ENCODE data around the gene PCDH15.

The PCDH15 gene

GRCh38 chr10:54656643-54657042 is 144.4 kb downstream of the PCDH15 start:
- H2AFZ ChIP-seq (ENCODE audit: low read length): no peak overlapping the region
- no peaks in the 10 kb centered on the region for H4K20me1 ChIP-seq (ENCODE audit: insufficient read depth, low read length)
- H3K27ac ChIP-seq (ENCODE audit: low read length): no peak overlapping the region
- H3K9ac ChIP-seq (ENCODE audit: low read length): no peak overlapping the region
- H3K4me2 ChIP-seq (ENCODE audit: low read depth, low read length): no peak overlapping the region
- DNase-seq: no peak
- no peak overlapping the region for H3K4me3 ChIP-seq (ENCODE audit: low read length)
- no peaks in the 10 kb centered on the region for H3F3A ChIP-seq (ENCODE audit: insufficient read depth, low read length)
- no peaks in the 10 kb centered on the region for H3K9me2 ChIP-seq (replicated peaks; ENCODE audit: insufficient read depth, low read length)
- H3K9me3 ChIP-seq (replicated peaks; ENCODE audit: insufficient read depth, low read length): no peaks in the 10 kb centered on the region
- H3K4me1 ChIP-seq (ENCODE audit: low read length): no peaks in the 10 kb centered on the region
- TF ChIP-seq CTCF (IDR thresholded peaks at IDR 0.05; ENCODE audit: low read length) (no peak), EZH2phosphoT487 (IDR thresholded peaks at IDR 0.05; ENCODE audit: low read length) (no peak), EZH2 (optimal IDR thresholded peaks at IDR 0.05; ENCODE audit: low read depth, low read length) (no peak)
- H3K27me3 ChIP-seq (replicated peaks; ENCODE audit: insufficient read depth, low read length): no peaks in the 10 kb centered on the region
- no peaks in the 10 kb centered on the region for H3K36me3 ChIP-seq (replicated peaks; ENCODE audit: insufficient read depth, low read length)
- H3K79me2 ChIP-seq (ENCODE audit: low read length): no peaks in the 10 kb centered on the region

GRCh38 chr10:54653518-54653917 is 147.5 kb downstream of the PCDH15 start:
- Histone ChIP-seq H3K27ac (ENCODE audit: low read length) (no peak overlapping the region), H3K27me3 (replicated peaks; ENCODE audit: insufficient read depth, low read length) (no peaks in the 10 kb centered on the region), H3K9me3 (replicated peaks; ENCODE audit: insufficient read depth, low read length) (no peaks in the 10 kb centered on the region), H3K36me3 (replicated peaks; ENCODE audit: insufficient read depth, low read length) (no peaks in the 10 kb centered on the region), H4K20me1 (ENCODE audit: insufficient read depth, low read length) (no peaks in the 10 kb centered on the region), H3K4me2 (ENCODE audit: low read depth, low read length) (no peak overlapping the region), H3K9me2 (replicated peaks; ENCODE audit: insufficient read depth, low read length) (no peaks in the 10 kb centered on the region), H3K4me1 (ENCODE audit: low read length) (no peaks in the 10 kb centered on the region), H3K9ac (ENCODE audit: low read length) (no peak overlapping the region), H3K79me2 (ENCODE audit: low read length) (no peaks in the 10 kb centered on the region), H3F3A (ENCODE audit: insufficient read depth, low read length) (no peaks in the 10 kb centered on the region), H2AFZ (ENCODE audit: low read length) (no peak overlapping the region), H3K4me3 (ENCODE audit: low read length) (no peak overlapping the region)
- DNase-seq: no peak
- no peak for TF ChIP-seq CTCF (IDR thresholded peaks at IDR 0.05; ENCODE audit: low read length)
- TF ChIP-seq EZH2 (optimal IDR thresholded peaks at IDR 0.05; ENCODE audit: low read depth, low read length): no peak
- no peak for TF ChIP-seq EZH2phosphoT487 (IDR thresholded peaks at IDR 0.05; ENCODE audit: low read length)

- TF ChIP-seq EZH2 (optimal IDR thresholded peaks at IDR 0.05; ENCODE audit: low read depth, low read length) (no peak), EZH2phosphoT487 (IDR thresholded peaks at IDR 0.05; ENCODE audit: low read length) (no peak), CTCF (IDR thresholded peaks at IDR 0.05; ENCODE audit: low read length) (no peak)
- Histone ChIP-seq H4K20me1 (ENCODE audit: insufficient read depth, low read length) (no peaks in the 10 kb centered on the region), H3K4me3 (ENCODE audit: low read length) (no peak overlapping the region), H3K4me2 (ENCODE audit: low read depth, low read length) (no peak overlapping the region), H3K79me2 (ENCODE audit: low read length) (no peaks in the 10 kb centered on the region), H3K27ac (ENCODE audit: low read length) (no peak overlapping the region), H3K9me2 (replicated peaks; ENCODE audit: insufficient read depth, low read length) (no peaks in the 10 kb centered on the region), H3K9me3 (replicated peaks; ENCODE audit: insufficient read depth, low read length) (no peaks in the 10 kb centered on the region), H3K4me1 (ENCODE audit: low read length) (no peaks in the 10 kb centered on the region), H2AFZ (ENCODE audit: low read length) (no peak overlapping the region), H3K27me3 (replicated peaks; ENCODE audit: insufficient read depth, low read length) (no peaks in the 10 kb centered on the region), H3K9ac (ENCODE audit: low read length) (no peak overlapping the region), H3K36me3 (replicated peaks; ENCODE audit: insufficient read depth, low read length) (no peaks in the 10 kb centered on the region), H3F3A (ENCODE audit: insufficient read depth, low read length) (no peaks in the 10 kb centered on the region)
- DNase-seq: no peak
These were observed 150.5 kb downstream of the PCDH15 start for GRCh38 chr10:54650547-54650946.

All from MM.1S (cell line).